EL (cell line): ENCODE results near the gene EFCAB11.

Experiments
- DNase-seq: peaks from one replicate; pipeline ENCODE4 v3.0.0-alpha.2; 2016

Gene EFCAB11

DNA sequence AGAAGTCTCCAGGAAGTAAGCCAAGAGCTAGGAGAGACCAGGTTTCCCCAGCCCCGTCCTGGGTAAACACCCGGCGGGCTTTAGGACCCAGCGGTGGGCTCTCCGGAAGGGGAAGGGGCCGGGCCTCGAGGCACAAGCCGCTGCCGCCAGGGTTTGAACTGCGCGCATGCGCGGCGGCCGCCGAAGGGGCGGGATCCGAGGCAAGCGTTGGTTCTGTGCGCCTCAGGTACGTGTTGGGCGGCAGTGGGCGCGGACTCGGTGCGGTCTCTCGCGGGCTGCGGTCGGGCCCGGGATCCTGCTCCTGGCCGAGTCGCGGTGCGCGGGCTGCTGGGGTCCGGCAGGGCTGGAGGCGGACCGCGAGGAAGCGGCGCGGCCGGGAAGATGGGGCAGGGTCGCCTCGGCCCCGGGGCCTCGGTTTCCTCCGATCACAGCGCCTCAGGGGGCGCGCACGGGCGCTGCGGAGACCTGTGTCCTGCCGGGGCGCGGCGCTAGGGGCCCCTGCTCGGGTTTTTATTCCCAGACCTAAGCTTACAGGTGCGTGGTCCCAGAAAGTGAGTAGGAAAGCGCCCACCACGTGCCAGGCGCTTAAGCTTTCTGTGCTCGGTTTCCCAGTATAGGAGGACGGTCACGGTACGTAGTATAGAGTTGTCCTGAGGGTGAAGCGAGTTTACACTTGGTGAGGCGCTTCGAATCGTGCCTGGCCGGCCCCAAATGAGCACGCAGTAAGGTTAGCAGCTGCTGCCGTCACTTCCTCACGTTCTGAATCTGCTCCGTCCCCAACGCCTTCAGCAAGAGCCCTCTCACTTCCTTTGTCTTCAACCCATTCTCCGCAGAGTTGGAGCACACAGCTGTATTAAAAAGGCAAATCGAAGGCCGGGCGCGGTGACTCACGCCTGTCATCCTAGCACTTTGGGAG, 1.5 kb upstream of the EFCAB11 start, which contains the start of gene TDP1:
TDP1 (plus strand) TSS at position 183 of the 916 bp plus-strand sequence. CDS start 7,188 bp downstream, outside the sequence.
- peak; percentile 97 for DNase-seq

DNA sequence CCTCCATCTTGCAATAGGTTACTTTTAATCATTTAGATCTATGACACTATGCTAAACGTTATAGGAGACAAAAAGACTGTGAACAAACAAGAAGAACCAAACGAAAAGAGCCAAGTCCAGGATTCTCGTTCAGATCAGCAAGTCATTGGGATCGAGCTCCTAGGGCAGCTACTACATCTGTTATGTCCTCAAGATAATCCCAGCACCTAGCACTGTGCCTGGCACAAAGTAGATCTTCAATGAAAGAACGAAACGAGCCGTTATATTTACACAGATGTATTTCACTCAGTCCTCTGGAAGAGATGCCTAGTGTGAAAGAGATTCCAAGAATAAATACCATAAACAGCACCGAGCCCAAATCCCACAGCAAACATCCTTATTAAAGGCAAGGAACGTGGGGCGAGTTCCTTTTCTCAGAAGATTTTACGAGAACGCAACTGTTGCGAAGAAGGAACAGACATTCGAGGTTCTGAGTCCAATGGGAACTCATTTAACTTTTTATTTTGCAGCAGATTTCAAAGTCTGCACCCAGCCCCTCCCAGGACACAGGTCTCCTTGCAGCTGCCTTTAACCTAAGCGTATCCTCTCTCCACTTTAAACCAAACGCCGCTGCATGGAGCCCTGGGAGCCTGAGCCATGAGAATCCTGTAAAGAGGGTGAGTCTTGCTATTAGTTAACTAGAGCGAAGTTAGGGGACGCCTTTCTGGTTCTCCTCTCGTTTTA, 653 bp upstream of the EFCAB11 start:
- no peak for DNase-seq

DNA sequence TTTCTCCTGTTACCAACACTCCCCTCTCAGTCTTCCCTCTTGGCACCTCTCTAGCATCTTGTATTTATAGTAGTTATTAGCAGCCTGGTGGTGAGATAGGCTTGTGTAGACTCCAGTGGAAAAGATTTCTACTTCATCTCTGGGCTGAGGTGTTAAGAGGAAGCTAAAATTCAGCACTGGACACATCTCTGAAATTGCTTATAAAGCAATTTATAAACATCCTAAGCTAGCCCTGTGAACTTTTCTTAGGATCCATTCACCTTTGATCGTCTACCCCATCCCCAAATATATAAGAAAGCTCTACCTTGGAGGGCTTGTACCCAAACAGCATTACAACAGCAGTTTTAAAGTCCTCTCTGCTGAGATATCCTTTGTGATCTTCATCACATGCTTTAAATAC, 928 bp downstream of the EFCAB11 start:
- DNase-seq, result no peak

DNA sequence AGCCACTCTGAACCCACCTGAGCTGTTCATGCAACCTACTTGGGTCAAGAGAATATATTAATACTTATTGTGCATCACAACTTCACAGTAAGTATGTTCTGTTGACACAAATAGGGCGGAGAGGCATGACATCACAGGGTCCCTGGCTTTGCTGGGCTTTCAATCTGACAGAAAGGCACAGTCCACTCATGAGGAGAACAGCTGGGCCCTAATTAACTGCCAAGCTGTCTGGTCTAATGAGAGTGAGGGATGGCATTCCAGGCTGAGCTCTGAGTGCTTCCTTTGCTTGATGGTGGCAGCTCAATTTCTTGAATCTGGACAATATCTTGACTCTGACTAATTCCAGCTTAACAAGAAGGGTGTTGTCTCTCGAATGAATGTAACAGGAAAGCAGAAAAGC, 2.0 kb downstream of the EFCAB11 start:
- no peak for DNase-seq

DNA sequence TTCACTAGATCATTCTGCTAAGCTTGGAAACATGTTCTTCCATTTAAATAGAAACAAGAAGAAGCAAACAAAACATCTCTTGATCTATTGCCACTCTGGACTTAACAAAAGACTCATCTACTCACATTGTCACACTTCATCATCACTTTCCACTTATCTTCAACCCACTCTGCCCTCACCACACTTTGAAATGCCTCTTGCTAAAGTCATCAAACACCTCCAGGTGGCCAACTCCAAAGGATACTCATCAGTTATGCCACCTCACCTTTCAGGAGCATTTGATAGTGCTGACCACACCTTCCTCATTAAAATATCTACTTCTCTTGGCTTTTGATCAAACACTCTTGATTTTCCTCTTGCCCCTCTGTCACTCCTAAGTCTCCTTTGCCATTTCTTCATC, 7.2 kb downstream of the EFCAB11 start:
- DNase-seq, result no peak

DNA sequence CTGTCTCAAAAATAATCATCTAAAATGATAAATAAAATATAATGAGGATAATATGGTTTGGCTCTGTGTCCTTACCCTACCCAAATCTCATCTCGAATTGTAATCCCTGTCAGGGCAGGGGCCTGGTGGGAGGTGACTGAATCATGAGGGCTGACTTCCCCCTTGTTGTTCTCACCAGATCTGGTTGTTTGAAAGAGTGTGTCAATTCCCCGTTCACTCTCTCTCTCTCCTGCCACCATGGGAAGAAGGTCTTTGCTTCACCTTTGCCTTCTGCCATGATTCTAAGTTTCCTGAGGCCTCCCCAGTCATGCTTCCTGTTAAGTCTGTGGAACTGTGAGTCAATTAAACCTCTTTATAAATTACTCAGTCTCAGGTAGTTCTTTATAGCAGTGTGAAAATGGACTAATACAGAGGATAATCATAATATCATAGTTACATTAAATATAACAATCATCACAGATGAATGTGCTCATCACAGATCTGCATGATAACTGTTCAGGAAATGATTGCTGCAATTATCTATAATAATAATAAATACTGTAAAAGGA, 12.6 kb downstream of the EFCAB11 start:
- DNase-seq, result no peak

DNA sequence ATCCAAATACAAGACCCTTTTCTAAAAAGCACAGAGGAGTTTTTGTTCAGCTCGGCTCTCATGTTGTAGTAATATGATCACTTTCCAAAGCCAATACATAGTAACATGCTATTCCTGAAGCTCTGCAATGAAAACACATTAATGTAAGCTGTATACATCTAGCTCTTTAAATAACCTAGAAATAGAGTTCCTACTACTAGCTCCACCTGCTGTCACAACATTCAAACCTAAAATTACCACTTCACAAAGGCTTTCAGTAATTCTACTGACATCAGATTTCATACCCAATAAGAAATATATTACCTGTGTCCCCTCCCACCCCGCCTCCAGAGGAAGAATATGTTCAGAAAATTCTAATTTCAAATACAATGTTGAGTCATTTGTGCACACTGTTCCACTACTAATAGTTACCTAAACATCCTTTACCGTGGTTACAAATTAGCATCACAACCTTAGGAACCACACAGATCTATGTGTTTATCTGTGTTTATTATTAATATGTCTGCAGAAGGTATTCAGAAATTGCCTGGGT, 17.8 kb downstream of the EFCAB11 start:
- DNase-seq, result no peak

DNA sequence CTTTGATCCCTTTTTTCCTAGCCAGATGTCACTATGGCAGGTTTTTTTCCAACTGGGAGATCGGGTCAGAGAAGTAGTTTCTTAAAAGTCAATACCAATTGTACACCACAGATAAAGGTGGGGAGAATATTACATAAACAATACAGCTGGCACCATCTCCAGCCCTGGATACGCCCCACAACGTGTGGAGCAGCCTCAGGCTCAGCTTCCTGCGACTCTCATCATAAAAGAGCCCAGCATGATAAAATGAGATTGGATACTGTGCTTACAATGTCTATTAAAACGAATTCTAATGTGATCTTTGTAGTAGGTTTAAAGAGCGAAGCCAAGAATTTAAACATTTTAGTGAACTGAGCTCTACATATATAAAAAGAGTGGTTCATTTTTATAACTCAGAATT, 21.5 kb downstream of the EFCAB11 start:
- DNase-seq, result no peak

DNA sequence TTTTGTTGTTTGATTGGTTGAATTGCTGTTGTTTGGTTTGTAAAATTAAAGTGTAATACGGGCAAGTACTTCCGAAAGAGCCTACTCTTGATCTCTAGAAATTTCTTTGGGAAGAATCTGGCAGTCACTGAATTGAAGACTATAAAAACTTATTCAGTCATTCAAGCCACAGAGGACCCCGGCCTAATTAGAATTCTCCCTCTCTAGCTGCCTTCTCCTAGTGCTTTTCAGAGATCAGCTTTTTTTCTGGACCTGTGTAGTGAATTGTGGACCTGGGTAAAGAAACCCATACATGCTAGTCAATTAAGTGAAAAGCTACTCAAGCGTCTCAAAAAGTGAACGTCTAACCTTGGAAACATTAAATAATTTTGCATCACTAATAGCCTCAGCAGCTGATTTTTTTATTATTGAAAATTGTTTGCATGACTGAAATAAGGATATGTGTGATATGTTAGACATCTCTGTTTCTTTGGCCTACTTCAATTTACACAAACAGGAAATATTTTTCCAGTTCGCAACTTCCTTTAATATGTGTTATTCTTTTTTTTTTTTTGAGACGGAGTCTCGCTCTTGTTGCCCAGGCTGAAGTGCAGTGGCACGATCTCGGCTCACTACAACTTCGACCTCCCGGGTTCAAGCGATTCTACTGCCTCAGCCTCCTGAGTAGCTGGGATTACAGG, 27.2 kb downstream of the EFCAB11 start:
- DNase-seq, result no peak

DNA sequence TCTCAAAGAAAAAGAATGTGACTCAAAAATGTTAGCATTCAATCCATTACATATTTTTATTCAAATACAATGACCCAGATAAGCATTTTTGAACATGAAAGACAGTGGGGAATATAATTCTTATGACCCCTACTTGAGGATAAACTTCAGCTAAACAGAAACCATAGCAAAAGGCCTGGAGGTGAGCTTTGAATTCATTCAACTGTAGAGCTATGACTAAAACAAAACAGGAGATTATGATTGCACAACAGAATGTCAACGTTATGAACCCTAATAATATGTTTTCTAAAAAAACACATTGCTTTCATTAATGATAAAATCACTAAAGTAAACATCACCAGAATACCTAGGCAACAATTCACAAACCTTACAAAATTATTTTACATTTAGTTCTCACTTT, 27.8 kb downstream of the EFCAB11 start:
- DNase-seq, result peak; percentile 27

DNA sequence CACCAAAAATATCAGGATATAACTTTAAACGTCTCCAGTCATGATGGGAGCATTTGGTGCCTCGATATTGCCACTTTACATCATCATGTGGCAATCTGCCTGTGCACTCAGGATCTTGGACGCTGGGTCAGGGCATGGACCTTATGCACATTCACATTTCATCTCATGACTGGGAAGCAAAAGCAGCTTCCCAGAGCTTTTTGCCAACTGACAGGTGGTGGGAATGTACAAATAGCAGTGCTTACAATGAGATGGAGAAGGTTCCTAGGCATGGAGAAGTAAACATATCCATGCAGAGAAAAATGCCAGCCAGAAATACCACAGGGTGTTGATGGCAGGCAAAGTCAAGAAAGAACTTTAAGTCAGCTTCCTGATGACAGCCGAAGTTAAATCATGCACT, 30.3 kb downstream of the EFCAB11 start:
- DNase-seq, result no peak

DNA sequence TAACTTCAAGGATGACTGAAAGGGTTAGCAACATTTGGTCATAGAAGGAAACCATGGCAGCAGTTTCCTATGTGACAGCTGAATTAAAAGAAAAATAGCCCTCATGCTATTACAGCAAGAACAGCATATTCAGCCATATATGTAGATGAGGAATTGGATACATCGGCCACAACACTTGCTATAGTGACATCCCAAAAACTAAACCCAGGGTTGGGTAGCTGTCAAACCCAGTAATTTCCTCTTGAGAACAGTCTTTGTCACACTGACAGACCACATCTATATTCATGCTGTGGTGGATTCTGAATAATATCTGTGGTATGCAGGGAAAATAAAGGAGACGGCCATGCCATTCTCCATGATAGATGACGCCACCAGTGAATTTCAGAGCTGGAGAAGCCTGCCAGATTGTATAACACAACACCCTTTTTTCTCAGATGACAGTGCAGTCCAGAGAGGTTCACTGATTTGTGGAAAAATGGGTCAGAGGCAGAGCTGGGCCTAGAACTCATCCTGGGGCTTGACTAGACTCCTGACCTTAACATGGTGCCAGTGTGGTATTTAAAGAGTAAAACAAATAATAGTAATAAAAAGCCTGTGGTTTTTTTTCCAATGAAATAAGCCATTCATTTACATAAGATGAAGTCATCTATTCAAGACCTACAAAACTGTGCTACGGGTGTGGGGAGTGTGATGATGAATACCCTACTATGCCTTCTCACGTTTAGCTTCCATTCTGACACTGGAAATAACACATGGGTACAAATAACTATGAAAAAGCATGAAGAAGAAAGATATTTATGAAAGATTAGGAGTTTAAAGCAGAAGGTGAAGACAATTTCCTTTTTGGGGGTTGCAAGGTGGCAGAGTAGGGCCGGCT, 32.3 kb downstream of the EFCAB11 start:
- DNase-seq, result peak; percentile 94

DNA sequence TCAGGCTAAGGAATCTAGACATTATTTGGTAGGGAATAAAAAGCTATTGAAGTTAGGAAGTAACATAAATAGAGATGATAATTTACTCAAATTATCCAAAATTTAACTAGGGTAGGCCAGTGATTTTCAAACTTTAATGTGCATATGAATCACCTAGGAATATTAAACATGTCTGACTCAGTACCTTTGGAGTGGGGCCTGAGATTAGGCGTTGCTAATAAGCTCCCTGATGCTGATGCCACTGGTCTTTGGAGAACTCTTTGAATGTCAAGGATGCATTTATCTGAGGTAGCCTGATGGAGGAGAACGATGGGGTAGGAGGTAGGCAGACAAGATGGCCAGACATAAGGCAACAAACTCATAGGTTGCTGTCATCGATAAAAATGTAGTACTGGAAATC, 33.2 kb downstream of the EFCAB11 start:
- peak; percentile 26 for DNase-seq

DNA sequence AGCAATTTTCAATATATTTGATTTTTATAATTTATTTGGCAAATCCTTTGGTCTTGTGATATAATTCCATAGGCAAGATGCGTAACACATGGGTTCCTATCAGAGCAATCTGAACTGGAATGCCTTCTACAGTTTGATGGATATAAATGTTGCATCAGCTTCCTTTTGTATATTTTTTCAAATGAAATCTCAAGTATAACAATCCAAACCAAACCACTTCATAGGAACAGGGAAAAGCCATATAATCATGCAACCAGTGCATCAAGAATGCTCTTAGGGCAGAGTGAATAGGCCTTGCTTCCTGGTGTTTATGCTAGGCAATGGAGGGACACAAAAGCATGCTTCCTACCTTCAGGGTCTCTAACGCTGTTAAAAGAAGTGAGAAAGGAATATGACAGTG, 34.5 kb downstream of the EFCAB11 start:
- DNase-seq, result no peak

DNA sequence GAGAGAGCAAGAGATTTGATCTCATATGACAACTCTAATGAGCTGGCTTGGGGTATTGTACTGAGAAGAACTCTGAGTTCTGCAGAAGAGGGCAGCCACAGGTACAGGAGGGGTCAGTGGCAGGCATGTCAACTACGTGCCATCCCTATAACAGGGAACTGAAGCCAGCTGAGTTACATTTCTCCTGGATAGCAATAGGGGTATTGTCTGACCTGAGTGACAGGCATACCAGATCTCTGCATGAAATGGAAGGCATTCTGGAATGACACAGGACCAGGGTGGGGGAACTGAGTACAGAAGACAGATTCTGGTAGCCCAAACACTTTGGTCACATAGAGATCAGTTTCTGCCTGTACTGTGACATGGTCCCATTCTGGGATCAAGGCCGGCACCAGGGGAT, 35.8 kb downstream of the EFCAB11 start:
- no peak for DNase-seq

DNA sequence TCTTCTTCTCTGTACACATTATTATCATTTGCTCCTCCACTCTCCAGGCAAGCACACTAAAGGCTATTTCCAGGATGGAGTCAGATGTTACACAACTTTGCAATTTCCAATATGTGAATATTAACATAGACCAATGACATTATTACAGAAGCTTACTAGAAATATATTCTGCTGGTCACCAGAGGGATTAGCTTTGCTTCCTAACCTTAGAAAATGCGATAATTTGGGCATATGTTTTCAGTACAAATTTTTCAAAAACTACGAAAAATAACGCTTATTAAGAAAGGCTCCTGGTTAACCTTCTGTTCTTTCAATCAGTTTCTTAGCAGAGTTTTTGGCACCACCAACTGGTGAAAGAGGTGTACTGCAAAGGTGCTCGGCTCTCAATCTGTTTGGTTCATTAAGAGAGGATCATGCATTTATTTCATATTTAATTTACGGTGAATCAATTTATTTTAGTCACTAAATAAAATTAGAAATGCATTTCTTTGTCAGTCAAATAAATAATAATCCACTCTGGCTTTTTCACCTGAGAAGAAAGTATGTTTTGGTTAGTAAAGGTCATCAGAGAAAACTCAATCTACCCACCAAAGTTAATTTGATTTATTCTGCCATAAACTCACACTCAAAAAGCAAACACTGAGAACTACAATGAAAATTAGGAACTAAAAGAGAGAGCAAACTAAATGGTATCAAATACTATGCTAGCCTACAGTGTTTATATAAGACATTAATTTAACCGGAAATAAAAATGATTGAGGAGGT, 39.2 kb downstream of the EFCAB11 start:
- DNase-seq, result peak; percentile 69

DNA sequence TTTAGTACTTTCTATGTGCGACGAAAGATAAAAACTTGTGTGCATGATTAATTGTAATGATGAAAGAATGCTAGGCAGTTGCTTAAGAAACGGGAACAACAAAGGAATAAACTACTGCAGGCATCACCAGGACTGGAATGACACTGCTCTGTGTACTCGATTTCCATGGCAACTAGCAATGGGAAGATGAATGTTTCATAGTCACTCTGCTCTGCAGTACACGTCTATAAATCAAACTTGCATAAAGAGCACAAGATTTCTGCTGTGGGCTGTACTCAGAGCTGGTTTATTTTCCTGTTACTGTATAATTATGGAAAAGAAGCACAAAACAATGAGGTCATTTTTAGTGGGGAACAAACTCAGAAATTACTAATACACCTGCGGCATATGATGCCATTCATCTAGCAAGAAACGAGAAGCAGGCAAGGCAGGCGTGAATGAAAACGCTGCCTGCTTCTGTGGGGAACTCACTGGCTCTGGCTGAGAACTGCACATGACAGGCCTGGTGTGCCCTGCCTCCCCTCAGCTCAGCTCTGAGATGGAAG, 41.8 kb downstream of the EFCAB11 start:
- peak; percentile 94 for DNase-seq

DNA sequence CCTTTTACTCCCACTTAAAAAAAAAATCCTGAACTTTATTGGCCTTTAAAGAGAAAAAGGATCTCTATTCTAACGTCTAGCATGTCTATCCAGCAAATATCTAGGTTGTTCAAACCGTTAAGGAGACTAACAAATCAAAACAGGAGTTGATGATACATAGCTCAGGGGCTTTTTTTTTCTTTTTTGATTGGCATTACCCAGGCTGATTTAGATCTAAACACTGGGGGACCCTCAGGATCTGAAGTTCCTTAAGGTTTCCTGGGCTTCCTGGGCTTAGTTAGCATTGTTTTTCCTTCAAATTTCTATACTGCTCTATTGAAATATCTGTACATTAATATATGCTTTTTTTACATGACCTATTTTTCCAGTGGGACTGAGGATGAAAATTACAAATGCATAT, 42.3 kb downstream of the EFCAB11 start:
- DNase-seq, result no peak

DNA sequence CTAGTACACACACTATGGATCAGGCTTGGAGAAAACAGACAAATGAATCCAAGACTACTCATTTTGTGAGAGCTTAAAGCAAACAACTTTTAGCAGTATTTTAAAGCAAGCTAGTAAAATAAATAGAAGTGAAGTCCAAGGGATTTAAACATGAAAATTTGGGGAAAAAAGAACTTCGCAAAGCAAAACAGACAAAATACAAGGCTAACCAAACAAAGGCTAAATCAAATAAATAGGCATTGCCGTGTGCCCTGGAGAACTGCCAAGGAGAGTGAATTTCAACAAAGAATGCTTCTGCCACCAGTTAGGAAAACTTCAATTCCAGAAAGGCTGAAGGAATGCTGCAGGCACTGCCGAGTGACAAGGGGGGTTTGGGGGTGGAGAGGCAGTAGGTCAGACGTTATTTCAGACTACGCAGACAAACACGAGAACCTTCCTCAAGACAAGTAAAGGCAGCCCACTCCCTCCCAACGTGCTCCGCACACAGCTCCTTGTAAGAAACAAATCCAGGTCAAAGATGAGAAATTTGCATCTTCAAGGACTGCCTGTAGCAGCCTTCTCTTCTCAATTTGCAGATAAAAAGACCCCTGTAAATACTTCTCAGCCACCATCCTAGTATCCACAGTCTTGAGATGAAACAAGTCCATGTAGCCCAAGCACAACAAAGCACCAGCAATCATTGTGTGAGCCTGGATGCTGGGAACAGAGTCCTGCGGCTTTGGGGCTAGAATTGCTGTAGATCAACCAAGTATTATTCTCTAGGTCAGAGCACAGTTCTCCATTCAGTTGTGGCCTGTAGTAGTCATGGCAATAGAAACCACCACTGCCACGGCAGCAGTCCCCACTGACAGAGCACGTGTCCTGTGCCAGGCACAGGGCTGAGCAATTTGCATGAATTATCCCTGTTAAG, 43.3 kb downstream of the EFCAB11 start:
- DNase-seq, result peak; percentile 68

DNA sequence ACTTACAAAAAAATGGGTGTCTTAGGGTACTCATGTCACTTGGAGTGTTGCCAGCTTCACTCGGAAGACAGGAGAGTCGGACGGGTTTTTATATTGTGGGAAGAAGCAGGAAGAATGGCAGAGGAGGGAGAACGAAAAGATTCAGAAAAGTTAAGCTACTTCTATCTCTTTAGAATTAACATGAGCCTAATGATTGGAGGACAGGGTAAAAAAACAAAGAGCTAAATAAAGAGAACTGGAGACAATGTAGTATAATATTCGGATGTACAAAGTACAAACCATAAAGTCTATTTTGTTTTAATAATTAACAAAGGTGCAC, 43.9 kb downstream of the EFCAB11 start:
- DNase-seq, result no peak
